ENCODE results near the gene LBX2. TPM values are rescaled to one million over a fixed set of nuclear protein-coding genes. Genes with fewer than 3 reads are reported as not detected.
A peak's percentile ranks its signal among the peaks of the same experiment; 100 is the strongest.

LBX2 gene
- total and polyA plus RNA-seq, 10 of the 15 experiments (the other 5 are each of a cell fraction or from before 2014, with no cell fraction given): 0.08 to 4.0 (median 0.27) TPM

DNA sequence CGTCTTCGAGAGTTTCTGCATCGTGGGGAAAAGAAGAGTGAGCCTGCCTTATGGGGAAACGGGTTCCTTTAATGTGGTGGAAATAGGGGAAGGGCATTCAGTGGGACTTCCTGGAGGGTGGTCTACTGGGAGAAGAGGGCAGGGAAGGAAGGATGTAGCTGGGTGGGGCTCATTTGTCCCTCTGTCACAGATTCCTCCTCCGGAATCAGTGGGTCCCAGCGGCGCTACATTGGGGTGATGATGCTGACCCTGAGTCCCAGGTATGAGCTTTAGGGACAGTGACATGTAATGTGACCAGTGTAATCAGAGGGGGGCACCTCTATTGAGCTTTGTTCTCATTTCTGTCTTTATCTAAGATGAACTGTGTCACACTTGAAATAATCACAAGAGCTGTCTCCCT is 32.3 kb upstream of the LBX2 start:
- in situ Hi-C loops (cut with MboI) (no loop called here), intact Hi-C loops (cut with micrococcal nuclease; ENCODE audit: unreplicated experiment) (loop anchor here (1.0 kb wide), 1 partner anchor 48 kb away; the partner anchor contains the start of gene TTC31)
- TF ChIP-seq GABPA (IDR thresholded peaks at IDR 0.05; ENCODE audit: low read depth) (no peak), SPI1 (IDR thresholded peaks at IDR 0.05; ENCODE audit: borderline replicate concordance, insufficient read depth, low read depth, low read length) (peak; percentile 5; the same call in 1 of the 2 replicates)
- CTCF ChIA-PET: interaction anchor here (0.9 to 10.4 kb wide), 26 partner anchors 14 to 282 kb away, joined by 3 to 226 read pairs (median 5); partner anchors contain the start of genes CCDC142, MOGS, MRPL53 and PCGF1
- Histone ChIP-seq H3K79me2 (ENCODE audit: control insufficient read depth, insufficient read depth, low read length) (peaks cover 50% of the 10 kb centered on the region), H3K4me1 (ENCODE audit: control insufficient read depth, insufficient read depth, low read length) (peaks cover 28% of the 10 kb centered on the region), H3K9ac (ENCODE audit: control insufficient read depth, insufficient read depth, low read length) (peak overlapping the region; percentile 92), H3K4me3 (peak overlapping the region; percentile 94), H3K36me3 (ENCODE audit: control insufficient read depth in 2 of 2, insufficient read depth in 2 of 2, low read length in 1 of 2) (peaks cover 12 to 35% of the 10 kb centered on the region in 2 experiments), H4K20me1 (ENCODE audit: control insufficient read depth, insufficient read depth) (no peaks in the 10 kb centered on the region), H3K27me3 (replicated peaks in 1 of 2; ENCODE audit: control insufficient read depth in 2 of 2, insufficient read depth in 2 of 2, low read length in 1 of 2) (no peaks in the 10 kb centered on the region), H3K9me3 (replicated peaks; ENCODE audit: control insufficient read depth, insufficient read depth, low read length) (no peaks in the 10 kb centered on the region), H2AFZ (ENCODE audit: control insufficient read depth, low read depth, low read length) (no peak overlapping the region), H3K4me2 (ENCODE audit: control insufficient read depth, insufficient read depth) (peak overlapping the region; percentile 95), H3K27ac (ENCODE audit: control insufficient read depth, insufficient read depth) (peak overlapping the region; percentile 96)
- ATAC-seq (no peak), FAIRE-seq (no peak), DNase-seq (ENCODE audit: low read depth, low spot score) (no peak)
- POLR2A ChIA-PET: interaction anchor here (0.5 to 5.4 kb wide), 18 partner anchors 7 to 354 kb away, joined by 3 to 66 read pairs (median 6); partner anchors contain the start of genes CCDC142, INO80B, MOB1A and PCGF1
- SMC1A ChIA-PET (ENCODE audit: uncharacterized antibody, unreplicated experiment): interaction anchor here (0.6 to 9.9 kb wide), 24 partner anchors 11 to 606 kb away, joined by 3 to 208 read pairs (median 8); partner anchors contain the start of genes CCDC142, INO80B, PCGF1 and TTC31
- RAD21 ChIA-PET (ENCODE audit: unreplicated experiment): interaction anchor here (0.9 to 7.5 kb wide), 17 partner anchors 13 to 282 kb away, joined by 3 to 158 read pairs (median 5); partner anchors contain the start of genes CCDC142, LOXL3, PCGF1 and TTC31
- WGBS (ENCODE audit: insufficient coverage, insufficient replicate concordance, low lambda C conversion rate, missing lambda C conversion rate): 58% methylated on average over 7 of the region's 7 CpGs
- BruUV-seq (replicated peaks): no TSS peak
